WTC11 (cell line): ENCODE measurements around the gene DNAH7.
"Not testable (repeated sequence)": the region's sequence is repeated elsewhere in the genome, so short reads cannot be mapped to it uniquely, and the experiment has no call there.

Experiments used
- CBFB ChIP-seq: sonication (generic); formaldehyde crosslinking; IDR thresholded peaks from 2 replicates; pipeline ENCODE4 v1.8.1; 2022; ENCODE audit warnings: mild to moderate bottlenecking, low read depth, missing genetic modification reagents
- RELA ChIP-seq: sonication (generic); formaldehyde crosslinking; IDR thresholded peaks from 2 replicates; pipeline ENCODE4 v1.8.1; 2022; ENCODE audit warnings: missing genetic modification reagents, mild to moderate bottlenecking, borderline replicate concordance
- SMAD3 ChIP-seq: sonication (generic); formaldehyde crosslinking; IDR thresholded peaks from 2 replicates; pipeline ENCODE4 v1.8.0; 2022; ENCODE audit warnings: missing genetic modification reagents, mild to moderate bottlenecking, borderline replicate concordance
- TF ChIP-seq, protein P1 (sequence below): sonication (generic); formaldehyde crosslinking; IDR thresholded peaks from 2 replicates; pipeline ENCODE4 v1.8.0; 2022; ENCODE audit warnings: mild to moderate bottlenecking, missing genetic modification reagents

DNA sequence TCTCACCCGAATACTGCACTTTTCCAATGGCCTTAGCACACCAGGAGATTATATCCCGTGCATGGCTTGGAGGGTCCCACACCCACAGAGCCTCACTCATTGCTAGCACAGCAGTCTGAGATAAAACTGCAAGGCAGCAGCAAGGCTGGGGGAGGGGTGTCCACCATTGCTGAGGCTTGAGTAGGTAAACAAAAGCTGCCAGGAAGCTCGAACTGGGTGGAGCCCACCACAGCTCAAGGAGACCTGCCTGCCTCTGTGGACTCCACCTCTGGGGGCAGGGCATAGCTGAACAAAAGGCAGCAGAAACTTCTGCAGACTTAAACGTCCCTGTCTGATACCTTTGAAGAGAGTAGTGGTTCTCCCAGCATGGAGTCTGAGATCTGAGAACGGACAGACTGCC lies 20.8 kb upstream of the DNAH7 start:
- TF ChIP-seq, protein P1, sequence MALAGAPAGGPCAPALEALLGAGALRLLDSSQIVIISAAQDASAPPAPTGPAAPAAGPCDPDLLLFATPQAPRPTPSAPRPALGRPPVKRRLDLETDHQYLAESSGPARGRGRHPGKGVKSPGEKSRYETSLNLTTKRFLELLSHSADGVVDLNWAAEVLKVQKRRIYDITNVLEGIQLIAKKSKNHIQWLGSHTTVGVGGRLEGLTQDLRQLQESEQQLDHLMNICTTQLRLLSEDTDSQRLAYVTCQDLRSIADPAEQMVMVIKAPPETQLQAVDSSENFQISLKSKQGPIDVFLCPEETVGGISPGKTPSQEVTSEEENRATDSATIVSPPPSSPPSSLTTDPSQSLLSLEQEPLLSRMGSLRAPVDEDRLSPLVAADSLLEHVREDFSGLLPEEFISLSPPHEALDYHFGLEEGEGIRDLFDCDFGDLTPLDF (CRISPR knock-in tag), result not testable (repeated sequence)
- not testable (repeated sequence) for TF ChIP-seq SMAD3, RELA, CBFB (CRISPR knock-in tag)
